ENCODE results near the gene DHX36. TPM values are rescaled to one million over a fixed set of nuclear protein-coding genes. Genes with fewer than 3 reads are reported as not detected.

The DHX36 gene
- total RNA-seq, 1 donor from 2014 or later, result 147 TPM

GRCh38 chr3:154310840-154311239 lies 13.4 kb downstream of the DHX36 start:
- no peak for DNase-seq
- Mint-ChIP-seq H3K9me3 (ENCODE audit: unreplicated experiment) (no peaks in the 10 kb centered on the region), H3K27me3 (ENCODE audit: unreplicated experiment) (no peaks in the 10 kb centered on the region), H3K4me3 (ENCODE audit: unreplicated experiment) (no peak overlapping the region), H3K36me3 (ENCODE audit: unreplicated experiment) (no peaks in the 10 kb centered on the region), H3K27ac (ENCODE audit: unreplicated experiment) (no peak overlapping the region), H3K4me1 (ENCODE audit: low read depth, unreplicated experiment) (peaks cover 5% of the 10 kb centered on the region)
- TF ChIP-seq CTCF (IDR thresholded peaks at IDR 0.05; ENCODE audit: partially characterized antibody, unreplicated experiment), result no peak

GRCh38 chr3:154307363-154307762 lies 16.9 kb downstream of the DHX36 start:
- no peaks in the 10 kb centered on the region for H3K27me3 Mint-ChIP-seq (ENCODE audit: unreplicated experiment)
- H3K36me3 Mint-ChIP-seq (ENCODE audit: unreplicated experiment), result no peaks in the 10 kb centered on the region

GRCh38 chr3:154304936-154305335 lies 19.4 kb downstream of the DHX36 start:
- Mint-ChIP-seq H3K4me3 (ENCODE audit: unreplicated experiment) (no peak overlapping the region), H3K27ac (ENCODE audit: unreplicated experiment) (no peak overlapping the region), H3K4me1 (ENCODE audit: low read depth, unreplicated experiment) (peaks cover 5% of the 10 kb centered on the region), H3K36me3 (ENCODE audit: unreplicated experiment) (no peaks in the 10 kb centered on the region), H3K9me3 (ENCODE audit: unreplicated experiment) (no peaks in the 10 kb centered on the region), H3K27me3 (ENCODE audit: unreplicated experiment) (no peaks in the 10 kb centered on the region)
- DNase-seq, result no peak
- no peak for TF ChIP-seq CTCF (IDR thresholded peaks at IDR 0.05; ENCODE audit: partially characterized antibody, unreplicated experiment)

More at GRCh38 chr3:154307363-154307762, 16.9 kb downstream of the DHX36 start:
- Mint-ChIP-seq H3K4me1 (ENCODE audit: low read depth, unreplicated experiment) (peaks cover 5% of the 10 kb centered on the region), H3K27ac (ENCODE audit: unreplicated experiment) (no peak overlapping the region), H3K4me3 (ENCODE audit: unreplicated experiment) (no peak overlapping the region), H3K9me3 (ENCODE audit: unreplicated experiment) (no peaks in the 10 kb centered on the region)
- DNase-seq, result no peak
- no peak for TF ChIP-seq CTCF (IDR thresholded peaks at IDR 0.05; ENCODE audit: partially characterized antibody, unreplicated experiment)

GRCh38 chr3:154304116-154304786 lies 20.0 kb downstream of the DHX36 start:
- H3K36me3 Mint-ChIP-seq (ENCODE audit: unreplicated experiment), result no peaks in the 10 kb centered on the region
- H3K4me1 Mint-ChIP-seq (ENCODE audit: low read depth, unreplicated experiment), result peaks cover 5% of the 10 kb centered on the region
- TF ChIP-seq CTCF (IDR thresholded peaks at IDR 0.05; ENCODE audit: partially characterized antibody, unreplicated experiment), result no peak
- DNase-seq, result no peak
- no peaks in the 10 kb centered on the region for H3K27me3 Mint-ChIP-seq (ENCODE audit: unreplicated experiment)
- H3K4me3 Mint-ChIP-seq (ENCODE audit: unreplicated experiment), result no peak overlapping the region
- H3K27ac Mint-ChIP-seq (ENCODE audit: unreplicated experiment), result no peak overlapping the region
- no peaks in the 10 kb centered on the region for H3K9me3 Mint-ChIP-seq (ENCODE audit: unreplicated experiment)

- H3K27ac Mint-ChIP-seq (ENCODE audit: unreplicated experiment), result no peak overlapping the region
- H3K36me3 Mint-ChIP-seq (ENCODE audit: unreplicated experiment), result no peaks in the 10 kb centered on the region
- no peaks in the 10 kb centered on the region for H3K9me3 Mint-ChIP-seq (ENCODE audit: unreplicated experiment)
- no peak for TF ChIP-seq CTCF (IDR thresholded peaks at IDR 0.05; ENCODE audit: partially characterized antibody, unreplicated experiment)
- no peak for DNase-seq
- H3K4me3 Mint-ChIP-seq (ENCODE audit: unreplicated experiment), result no peak overlapping the region
- no peaks in the 10 kb centered on the region for H3K27me3 Mint-ChIP-seq (ENCODE audit: unreplicated experiment)
- H3K4me1 Mint-ChIP-seq (ENCODE audit: low read depth, unreplicated experiment), result no peaks in the 10 kb centered on the region
Observed at GRCh38 chr3:154301561-154301960, 22.7 kb downstream of the DHX36 start.
